ENCODE measurements around the gene CLEC4G. TPM values are rescaled to one million over a fixed set of nuclear protein-coding genes. Genes with fewer than 3 reads are reported as not detected.

Gene CLEC4G
- total RNA-seq, 2 donors from 2014 or later, result 0.57 TPM; not detected in 1

- no peak for DNase-seq (ENCODE audit: low spot score)
- H3K27me3 ChIP-seq (replicated peaks; ENCODE audit: insufficient read depth), result no peaks in the 10 kb centered on the region
- WGBS, result 93% methylated on average over 1 of the region's 1 CpG
- no peaks in the 10 kb centered on the region for H3K9me3 ChIP-seq
- H3K4me1 ChIP-seq (replicated peaks), result no peaks in the 10 kb centered on the region
- no peak overlapping the region for H3K27ac ChIP-seq
- no peak for TF ChIP-seq POLR2AphosphoS5 (IDR thresholded peaks at IDR 0.05)
- TF ChIP-seq CTCF (IDR thresholded peaks at IDR 0.05), result no peak
- no peak for TF ChIP-seq POLR2A (IDR thresholded peaks at IDR 0.05)
- intact Hi-C loops (cut with DNase I), result no loop called here
- H3K4me3 ChIP-seq, result no peak overlapping the region
- no peaks in the 10 kb centered on the region for H3K36me3 ChIP-seq
These were observed 27.2 kb upstream of the CLEC4G start for GRCh38 chr19:7759156-7759555.

- Histone ChIP-seq H3K27me3 (replicated peaks; ENCODE audit: insufficient read depth) (no peaks in the 10 kb centered on the region), H3K27ac (no peak overlapping the region), H3K4me1 (replicated peaks) (no peaks in the 10 kb centered on the region), H3K9me3 (no peaks in the 10 kb centered on the region), H3K36me3 (no peaks in the 10 kb centered on the region), H3K4me3 (no peak overlapping the region)
- intact Hi-C loops (cut with DNase I), result no loop called here
- DNase-seq (ENCODE audit: low spot score), result no peak
- WGBS, result 87% methylated on average over 3 of the region's 3 CpGs
- no peak for TF ChIP-seq POLR2A (IDR thresholded peaks at IDR 0.05)
- TF ChIP-seq CTCF (IDR thresholded peaks at IDR 0.05), result no peak
- TF ChIP-seq POLR2AphosphoS5 (IDR thresholded peaks at IDR 0.05), result no peak
These were observed 25.4 kb upstream of the CLEC4G start for GRCh38 chr19:7757358-7757757.

- 64% methylated on average over 4 of the region's 4 CpGs for WGBS
- Histone ChIP-seq H3K4me3 (no peak overlapping the region), H3K36me3 (no peaks in the 10 kb centered on the region), H3K4me1 (replicated peaks) (no peaks in the 10 kb centered on the region), H3K27me3 (replicated peaks; ENCODE audit: insufficient read depth) (no peaks in the 10 kb centered on the region), H3K27ac (no peak overlapping the region), H3K9me3 (no peaks in the 10 kb centered on the region)
- no peak for DNase-seq (ENCODE audit: low spot score)
- TF ChIP-seq POLR2A (IDR thresholded peaks at IDR 0.05) (no peak), POLR2AphosphoS5 (IDR thresholded peaks at IDR 0.05) (no peak), CTCF (IDR thresholded peaks at IDR 0.05) (no peak)
- intact Hi-C loops (cut with DNase I), result no loop called here
These were observed 24.3 kb upstream of the CLEC4G start for GRCh38 chr19:7756258-7756657.

GRCh38 chr19:7751157-7751783, 19.4 kb upstream of the CLEC4G start:
- Histone ChIP-seq H3K27ac (no peak overlapping the region), H3K4me1 (replicated peaks) (no peaks in the 10 kb centered on the region), H3K4me3 (no peak overlapping the region), H3K36me3 (no peaks in the 10 kb centered on the region), H3K9me3 (no peaks in the 10 kb centered on the region), H3K27me3 (replicated peaks; ENCODE audit: insufficient read depth) (no peaks in the 10 kb centered on the region)
- TF ChIP-seq POLR2A (IDR thresholded peaks at IDR 0.05) (no peak), POLR2AphosphoS5 (IDR thresholded peaks at IDR 0.05) (no peak), CTCF (IDR thresholded peaks at IDR 0.05) (no peak)
- intact Hi-C loops (cut with DNase I), result no loop called here
- no peak for DNase-seq (ENCODE audit: low spot score)
- 74% methylated on average over 12 of the region's 12 CpGs for whole genome bisulfite sequencing

- intact Hi-C loops (cut with DNase I), result no loop called here
- H3K9me3 ChIP-seq, result no peaks in the 10 kb centered on the region
- no peaks in the 10 kb centered on the region for H3K4me1 ChIP-seq (replicated peaks)
- H3K36me3 ChIP-seq, result no peaks in the 10 kb centered on the region
- H3K27ac ChIP-seq, result no peak overlapping the region
- TF ChIP-seq POLR2A (IDR thresholded peaks at IDR 0.05) (no peak), POLR2AphosphoS5 (IDR thresholded peaks at IDR 0.05) (no peak), CTCF (IDR thresholded peaks at IDR 0.05) (peak in 2 of 4 experiments; percentile 5 to 23)
- H3K27me3 ChIP-seq (replicated peaks; ENCODE audit: insufficient read depth), result no peaks in the 10 kb centered on the region
- no peak overlapping the region for H3K4me3 ChIP-seq
- 24% methylated on average over 4 of the region's 4 CpGs for WGBS
- no peak for DNase-seq (ENCODE audit: low spot score)
These were observed 16.8 kb upstream of the CLEC4G start for GRCh38 chr19:7748756-7749155.
